SU-DHL-6 (cell line): ENCODE results near the gene TTLL11.

Experiments used
- H2AFZ ChIP-seq: fragments of 200-600 bp; sonication (generic); 2 replicates; pipeline ENCODE4 v1.6.1; 2014; ENCODE audit warnings: low read depth, mild to moderate bottlenecking, moderate library complexity, mixed read lengths, antibody characterized with exemption, low read length; ENCODE audit not compliant: severe bottlenecking
- H3F3A ChIP-seq: fragments of 200-600 bp; shearing (Covaris generic); 2 replicates; pipeline ENCODE4 v1.6.0; 2016; ENCODE audit warnings: antibody characterized with exemption, mild to moderate bottlenecking; ENCODE audit not compliant: insufficient read depth
- H3K27ac ChIP-seq: fragments of 200-600 bp; sonication (generic); 2 replicates; pipeline ENCODE4 v1.5.1; 2016; ENCODE audit warnings: low read depth, mild to moderate bottlenecking, low read length, moderate library complexity, mixed read lengths
- H3K27me3 ChIP-seq: fragments of 200-600 bp; sonication (generic), shearing (Covaris generic); 2 replicates; pipeline ENCODE4 v1.6.0; 2014; ENCODE audit warnings: mild to moderate bottlenecking, low read length
- H3K36me3 ChIP-seq: fragments of 200-600 bp; sonication (generic); 2 replicates; pipeline ENCODE4 v1.6.1; 2014; ENCODE audit warnings: mild to moderate bottlenecking, low read length, mixed read lengths
- H3K4me2 ChIP-seq: fragments of 300-600, 200-600 bp; shearing (Covaris generic), sonication (generic); 2 replicates; pipeline ENCODE4 v1.6.0; 2014; ENCODE audit warnings: low read length, low read depth, mild to moderate bottlenecking; ENCODE audit not compliant: poor library complexity, severe bottlenecking
- H3K4me3 ChIP-seq: fragments of 200-600 bp; sonication (generic); 2 replicates; pipeline ENCODE4 v1.5.1; 2014; ENCODE audit warnings: antibody characterized with exemption, low read length, mild to moderate bottlenecking, mixed read lengths; ENCODE audit not compliant: insufficient read depth, poor library complexity, severe bottlenecking
- H3K79me2 ChIP-seq: fragments of 200-600 bp; sonication (generic); 2 replicates; pipeline ENCODE4 v1.6.1; 2014; ENCODE audit warnings: mild to moderate bottlenecking, low read length, moderate library complexity; ENCODE audit not compliant: insufficient read depth
- H3K9ac ChIP-seq: fragments of 200-600 bp; sonication (generic); 2 replicates; pipeline ENCODE4 v1.7.0; 2014; ENCODE audit warnings: mild to moderate bottlenecking, low read length
- H3K9me2 ChIP-seq: fragments of 200-600 bp; sonication (generic); replicated peaks from 2 replicates; pipeline ENCODE4 v1.6.1; 2014; ENCODE audit warnings: low read length; ENCODE audit not compliant: insufficient read depth
- H3K9me3 ChIP-seq: fragments of 200-600 bp; sonication (generic); 2 replicates; pipeline ENCODE4 v1.6.1; 2014; ENCODE audit warnings: low read length, mixed read lengths; ENCODE audit not compliant: insufficient read depth
- H4K20me1 ChIP-seq: fragments of 200-600 bp; sonication (generic); 2 replicates; pipeline ENCODE4 v1.6.1; 2014; ENCODE audit warnings: low read depth, mild to moderate bottlenecking, antibody characterized with exemption, low read length, moderate library complexity, mixed read lengths
- EZH2phosphoT487 ChIP-seq: fragments of 200-600 bp; sonication (generic), shearing (Covaris generic); conservative IDR thresholded peaks from 2 replicates; pipeline ENCODE4 v1.6.1; 2018; ENCODE audit warnings: mild to moderate bottlenecking, antibody characterized with exemption, low read length, moderate library complexity, mixed read lengths
- TF ChIP-seq, protein P1 (sequence below): fragments of 200-600 bp; sonication (generic); IDR thresholded peaks from one replicate; pipeline ENCODE4 v1.5.1; 2017; ENCODE audit warnings: antibody characterized with exemption, mild to moderate bottlenecking, low read length, moderate library complexity; ENCODE audit not compliant: insufficient read depth, poor library complexity, severe bottlenecking

The TTLL11 gene

DNA sequence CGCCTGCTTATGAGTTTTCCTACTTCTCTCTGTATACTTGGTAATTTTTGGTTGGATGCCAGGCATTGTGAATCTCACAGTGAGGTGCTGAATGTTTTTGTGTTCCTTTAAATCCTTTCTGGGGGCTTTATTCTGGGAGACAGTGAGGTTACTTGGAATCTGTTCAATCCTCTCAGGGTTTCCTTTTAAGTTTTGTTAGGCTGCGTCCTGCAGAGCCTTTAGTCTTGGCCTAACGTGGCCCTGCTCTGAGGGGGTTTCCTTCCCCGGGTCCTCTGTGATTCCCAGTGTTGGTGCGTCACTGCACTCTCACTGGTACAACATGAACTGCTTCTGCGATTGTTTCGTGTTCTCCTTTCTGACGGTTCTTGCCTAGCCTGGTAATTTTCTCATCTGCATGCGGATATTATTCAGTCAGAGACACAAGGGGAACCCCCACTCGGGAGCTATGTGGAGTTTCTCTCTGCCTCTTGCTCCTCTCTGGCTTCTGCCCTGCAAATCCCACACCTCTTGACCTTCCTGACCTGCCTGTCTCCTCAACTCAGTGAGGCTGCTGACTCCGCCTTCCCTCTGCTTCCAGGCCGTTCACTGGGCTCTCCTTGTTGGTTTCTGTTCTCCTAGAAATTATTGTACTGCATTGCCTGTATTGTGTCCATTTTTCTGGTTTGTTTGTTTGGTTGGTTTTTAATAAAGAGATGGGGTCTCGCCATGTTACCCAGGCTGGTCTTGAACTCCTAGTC lies 313.6 kb downstream of the TTLL11 start:
- H3K36me3 ChIP-seq, result no peaks in the 10 kb centered on the region
- no peaks in the 10 kb centered on the region for H3K9me3 ChIP-seq
- H3K4me3 ChIP-seq, result no peak overlapping the region
- no peak overlapping the region for H3K4me2 ChIP-seq
- H4K20me1 ChIP-seq, result no peaks in the 10 kb centered on the region
- TF ChIP-seq, protein P1, sequence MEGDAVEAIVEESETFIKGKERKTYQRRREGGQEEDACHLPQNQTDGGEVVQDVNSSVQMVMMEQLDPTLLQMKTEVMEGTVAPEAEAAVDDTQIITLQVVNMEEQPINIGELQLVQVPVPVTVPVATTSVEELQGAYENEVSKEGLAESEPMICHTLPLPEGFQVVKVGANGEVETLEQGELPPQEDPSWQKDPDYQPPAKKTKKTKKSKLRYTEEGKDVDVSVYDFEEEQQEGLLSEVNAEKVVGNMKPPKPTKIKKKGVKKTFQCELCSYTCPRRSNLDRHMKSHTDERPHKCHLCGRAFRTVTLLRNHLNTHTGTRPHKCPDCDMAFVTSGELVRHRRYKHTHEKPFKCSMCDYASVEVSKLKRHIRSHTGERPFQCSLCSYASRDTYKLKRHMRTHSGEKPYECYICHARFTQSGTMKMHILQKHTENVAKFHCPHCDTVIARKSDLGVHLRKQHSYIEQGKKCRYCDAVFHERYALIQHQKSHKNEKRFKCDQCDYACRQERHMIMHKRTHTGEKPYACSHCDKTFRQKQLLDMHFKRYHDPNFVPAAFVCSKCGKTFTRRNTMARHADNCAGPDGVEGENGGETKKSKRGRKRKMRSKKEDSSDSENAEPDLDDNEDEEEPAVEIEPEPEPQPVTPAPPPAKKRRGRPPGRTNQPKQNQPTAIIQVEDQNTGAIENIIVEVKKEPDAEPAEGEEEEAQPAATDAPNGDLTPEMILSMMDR, result no peak
- TF ChIP-seq EZH2phosphoT487, result no peak
- no peaks in the 10 kb centered on the region for H3K9me2 ChIP-seq
- no peaks in the 10 kb centered on the region for H3K27me3 ChIP-seq
- no peak overlapping the region for H3K27ac ChIP-seq
- no peaks in the 10 kb centered on the region for H3K79me2 ChIP-seq
- H2AFZ ChIP-seq, result no peak overlapping the region
- no peak overlapping the region for H3K9ac ChIP-seq
- H3F3A ChIP-seq, result no peaks in the 10 kb centered on the region

DNA sequence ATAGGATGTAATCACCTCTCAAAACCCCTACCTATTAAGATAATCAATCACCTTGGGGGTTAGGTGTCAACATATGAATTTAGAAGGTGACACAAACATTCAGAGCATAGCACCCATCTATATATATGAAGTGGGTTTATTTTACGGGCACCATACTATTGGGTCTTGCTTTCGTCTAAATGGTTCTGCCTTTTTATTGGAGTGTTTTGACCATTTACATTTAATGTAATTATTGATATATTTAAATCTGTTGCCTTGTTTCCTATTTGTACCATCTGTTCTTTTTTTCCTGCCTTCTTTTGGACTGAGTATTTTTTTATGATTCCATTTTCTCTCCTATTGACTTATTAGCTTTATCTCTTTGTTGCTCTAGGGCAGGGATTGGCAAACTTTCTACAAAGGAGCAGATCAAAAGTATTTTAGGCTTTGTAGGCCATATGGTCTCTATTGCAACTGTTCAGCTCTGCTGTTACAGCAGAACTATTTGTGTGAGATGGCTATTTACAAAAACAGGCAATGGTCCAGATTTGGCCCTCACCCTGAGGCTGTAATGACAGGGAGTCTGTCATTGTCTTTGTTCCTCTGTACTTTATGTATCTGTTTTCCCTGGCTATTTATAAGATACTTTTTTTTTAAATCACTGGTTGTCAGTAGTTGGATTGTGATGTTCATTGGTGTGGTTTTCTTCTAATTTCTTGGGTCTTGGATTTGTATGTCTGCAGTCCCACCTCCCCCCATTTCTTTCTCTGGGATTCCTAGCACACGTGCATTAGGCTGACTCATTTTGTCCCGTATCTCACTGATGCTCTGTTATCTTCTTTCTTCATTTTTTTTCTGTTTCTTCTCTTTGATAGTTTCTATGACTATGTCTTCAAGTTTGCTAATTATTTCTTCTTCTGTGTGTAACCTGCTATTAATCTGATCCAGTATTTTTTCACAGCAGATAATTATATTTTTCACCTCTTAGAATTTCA lies 314.6 kb downstream of the TTLL11 start:
- Histone ChIP-seq H3K27ac (no peak overlapping the region), H3K9me3 (no peaks in the 10 kb centered on the region), H3K9me2 (no peaks in the 10 kb centered on the region), H3K36me3 (no peaks in the 10 kb centered on the region), H2AFZ (no peak overlapping the region), H3K79me2 (no peaks in the 10 kb centered on the region), H3K9ac (no peak overlapping the region), H3K27me3 (no peaks in the 10 kb centered on the region), H3K4me2 (no peak overlapping the region), H3F3A (no peaks in the 10 kb centered on the region), H4K20me1 (no peaks in the 10 kb centered on the region), H3K4me3 (no peak overlapping the region)
- TF ChIP-seq, protein P1, result no peak
- TF ChIP-seq EZH2phosphoT487, result no peak

DNA sequence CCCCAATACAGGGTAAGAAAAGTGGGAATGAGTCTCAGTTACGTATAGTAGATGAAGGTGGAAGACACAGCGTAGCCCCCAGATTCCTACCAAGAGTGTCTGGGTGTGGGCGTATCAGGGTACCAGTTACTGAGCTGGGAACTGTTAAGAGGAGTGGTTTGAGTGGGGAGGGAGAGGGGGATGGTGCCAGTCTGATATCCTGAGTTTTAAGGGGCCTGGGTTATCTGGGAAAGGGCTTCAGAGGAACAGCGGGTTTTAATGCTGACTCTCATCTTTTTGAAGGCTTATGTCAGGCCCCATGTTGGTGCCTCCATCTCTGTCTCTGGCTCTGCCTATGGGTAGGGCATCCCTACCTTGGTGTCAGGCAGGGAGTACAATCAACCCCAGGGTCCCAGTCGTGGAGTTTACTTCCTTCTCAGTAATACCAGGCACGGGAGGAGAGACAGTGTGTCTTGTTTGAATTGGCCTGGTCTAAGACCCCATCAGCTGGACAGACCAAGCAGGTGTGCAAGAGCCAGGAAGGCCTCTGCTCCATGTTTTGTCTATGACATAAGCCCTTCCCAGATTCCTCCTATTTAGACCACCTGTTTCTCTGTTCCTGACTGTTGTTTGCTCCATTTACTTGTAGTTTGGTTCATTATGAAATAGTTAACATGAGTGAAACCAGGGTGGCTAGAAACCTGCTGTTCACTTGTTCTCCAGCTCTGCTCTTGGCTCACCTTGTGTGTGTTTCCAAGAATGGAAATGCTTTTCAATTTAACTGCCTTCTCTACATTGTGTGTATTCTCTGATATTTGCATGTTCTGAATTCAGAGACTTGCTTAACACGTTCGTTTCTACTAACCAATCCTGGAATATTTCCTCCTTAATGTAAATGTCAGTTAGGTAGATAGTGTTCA lies 316.1 kb downstream of the TTLL11 start:
- no peak overlapping the region for H3K27ac ChIP-seq
- no peaks in the 10 kb centered on the region for H3K36me3 ChIP-seq
- no peaks in the 10 kb centered on the region for H3K9me3 ChIP-seq
- no peak overlapping the region for H2AFZ ChIP-seq
- no peak overlapping the region for H3K4me2 ChIP-seq
- no peaks in the 10 kb centered on the region for H3K9me2 ChIP-seq
- H3F3A ChIP-seq, result no peaks in the 10 kb centered on the region
- TF ChIP-seq, protein P1, result no peak
- no peak for TF ChIP-seq EZH2phosphoT487
- no peak overlapping the region for H3K4me3 ChIP-seq
- H3K9ac ChIP-seq, result no peak overlapping the region
- no peaks in the 10 kb centered on the region for H3K27me3 ChIP-seq
- no peaks in the 10 kb centered on the region for H4K20me1 ChIP-seq
- H3K79me2 ChIP-seq, result no peaks in the 10 kb centered on the region
